ENCODE data around the gene TMOD3. TPM values are rescaled to one million over a fixed set of nuclear protein-coding genes. Genes with fewer than 3 reads are reported as not detected.

Gene TMOD3
- total and polyA plus RNA-seq, 2 donors (not counting 1 experiment from before 2014, with no cell fraction given): 33.7 to 35.3 TPM

GRCh38 chr15:51887887-51888592, 58.6 kb downstream of the TMOD3 start:
- H3K9ac ChIP-seq (ENCODE audit: insufficient read depth, low read length): no peak overlapping the region
- H3K36me3 ChIP-seq (ENCODE audit: control insufficient read depth, insufficient read depth, low read length): peaks cover 2% of the 10 kb centered on the region
- no peaks in the 10 kb centered on the region for H3K27me3 ChIP-seq (ENCODE audit: control insufficient read depth, insufficient read depth, low read length)
- H4K20me1 ChIP-seq (ENCODE audit: control insufficient read depth, extremely low read depth, insufficient read depth, low read length): no peaks in the 10 kb centered on the region
- H3K9me3 ChIP-seq (ENCODE audit: control insufficient read depth, insufficient read depth, low read depth, low read length): no peaks in the 10 kb centered on the region
- H3K4me2 ChIP-seq (ENCODE audit: extremely low read depth, insufficient read depth, low read length): no peak overlapping the region
- no peak for DNase-seq (ENCODE audit: low read depth in 2 of 2)
- peaks cover 6% of the 10 kb centered on the region for H3K79me2 ChIP-seq (ENCODE audit: control insufficient read depth, insufficient read depth, low read length)
- no peak overlapping the region for H3K27ac ChIP-seq (ENCODE audit: insufficient read depth, low read length)
- TF ChIP-seq CTCF (conservative IDR thresholded peaks at IDR 0.05 in 1 of 2, IDR thresholded peaks at IDR 0.05 in 1 of 2; ENCODE audit: low read depth in 1 of 2, low read length in 2 of 2) (no peak), EZH2 (IDR thresholded peaks at IDR 0.05; ENCODE audit: low read length, missing control alignments) (no peak)
- H3K4me1 ChIP-seq (ENCODE audit: control insufficient read depth, extremely low read depth, insufficient read depth, low read length): peaks cover 10% of the 10 kb centered on the region
- no peak overlapping the region for H3K4me3 ChIP-seq (replicated peaks in 1 of 4; ENCODE audit: control extremely low read depth in 1 of 4, insufficient read depth in 1 of 4, low read depth in 3 of 4, low read length in 4 of 4)
- no peak overlapping the region for H2AFZ ChIP-seq (ENCODE audit: low read length)

GRCh38 chr15:51888593-51889195, 59.2 kb downstream of the TMOD3 start:
- no peak overlapping the region for H3K9ac ChIP-seq (ENCODE audit: insufficient read depth, low read length)
- no peaks in the 10 kb centered on the region for H4K20me1 ChIP-seq (ENCODE audit: control insufficient read depth, extremely low read depth, insufficient read depth, low read length)
- H3K4me3 ChIP-seq (replicated peaks in 1 of 4; ENCODE audit: control extremely low read depth in 1 of 4, insufficient read depth in 1 of 4, low read depth in 3 of 4, low read length in 4 of 4): no peak overlapping the region
- TF ChIP-seq EZH2 (IDR thresholded peaks at IDR 0.05; ENCODE audit: low read length, missing control alignments): no peak
- peak; percentile 58 to 77 for TF ChIP-seq CTCF (conservative IDR thresholded peaks at IDR 0.05 in 1 of 2, IDR thresholded peaks at IDR 0.05 in 1 of 2; ENCODE audit: low read depth in 1 of 2, low read length in 2 of 2)
- no peaks in the 10 kb centered on the region for H3K27me3 ChIP-seq (ENCODE audit: control insufficient read depth, insufficient read depth, low read length)
- peaks cover 6% of the 10 kb centered on the region for H3K79me2 ChIP-seq (ENCODE audit: control insufficient read depth, insufficient read depth, low read length)
- H3K36me3 ChIP-seq (ENCODE audit: control insufficient read depth, insufficient read depth, low read length): peaks cover 2% of the 10 kb centered on the region
- H3K4me1 ChIP-seq (ENCODE audit: control insufficient read depth, extremely low read depth, insufficient read depth, low read length): peaks cover 10% of the 10 kb centered on the region
- no peak overlapping the region for H3K27ac ChIP-seq (ENCODE audit: insufficient read depth, low read length)
- DNase-seq (ENCODE audit: low read depth in 2 of 2): peak in 1 of 2 donors; percentile 49
- no peaks in the 10 kb centered on the region for H3K9me3 ChIP-seq (ENCODE audit: control insufficient read depth, insufficient read depth, low read depth, low read length)
- no peak overlapping the region for H2AFZ ChIP-seq (ENCODE audit: low read length)
- no peak overlapping the region for H3K4me2 ChIP-seq (ENCODE audit: extremely low read depth, insufficient read depth, low read length)

- Histone ChIP-seq H3K4me1 (ENCODE audit: control insufficient read depth, extremely low read depth, insufficient read depth, low read length) (peaks cover 4% of the 10 kb centered on the region), H3K27me3 (ENCODE audit: control insufficient read depth, insufficient read depth, low read length) (no peaks in the 10 kb centered on the region), H3K36me3 (ENCODE audit: control insufficient read depth, insufficient read depth, low read length) (peaks cover 2% of the 10 kb centered on the region), H3K4me3 (replicated peaks in 1 of 4; ENCODE audit: control extremely low read depth in 1 of 4, insufficient read depth in 1 of 4, low read depth in 3 of 4, low read length in 4 of 4) (no peak overlapping the region), H4K20me1 (ENCODE audit: control insufficient read depth, extremely low read depth, insufficient read depth, low read length) (no peaks in the 10 kb centered on the region), H3K9ac (ENCODE audit: insufficient read depth, low read length) (no peak overlapping the region), H2AFZ (ENCODE audit: low read length) (no peak overlapping the region), H3K79me2 (ENCODE audit: control insufficient read depth, insufficient read depth, low read length) (peaks cover 2% of the 10 kb centered on the region), H3K4me2 (ENCODE audit: extremely low read depth, insufficient read depth, low read length) (no peak overlapping the region), H3K9me3 (ENCODE audit: control insufficient read depth, insufficient read depth, low read depth, low read length) (no peaks in the 10 kb centered on the region), H3K27ac (ENCODE audit: insufficient read depth, low read length) (no peak overlapping the region)
- TF ChIP-seq EZH2 (IDR thresholded peaks at IDR 0.05; ENCODE audit: low read length, missing control alignments): no peak
- no peak for TF ChIP-seq CTCF (conservative IDR thresholded peaks at IDR 0.05 in 1 of 2, IDR thresholded peaks at IDR 0.05 in 1 of 2; ENCODE audit: low read depth in 1 of 2, low read length in 2 of 2)
- no peak for DNase-seq (ENCODE audit: low read depth in 2 of 2)
These were observed 60.0 kb downstream of the TMOD3 start for GRCh38 chr15:51889486-51889885.
